Neural cell (in vitro differentiated cells): ENCODE results near the gene ANKRD55.

ENCODE experiments used
- CTCF ChIP-seq: fragments of 450-650 bp; IDR thresholded peaks from 2 replicates; pipeline ENCODE4 v1.5.1; 2014; ENCODE audit warnings: antibody characterized with exemption, mild to moderate bottlenecking, moderate library complexity; ENCODE audit not compliant: poor library complexity, severe bottlenecking
- EP300 ChIP-seq: fragments of 450-650 bp; conservative IDR thresholded peaks from 2 replicates; pipeline ENCODE4 v1.6.1; 2014; ENCODE audit warnings: antibody characterized with exemption, mild to moderate bottlenecking, moderate library complexity; ENCODE audit not compliant: poor library complexity, severe bottlenecking
- EZH2 ChIP-seq: fragments of 200-600, 300-800 bp; shearing (Covaris generic), sonication (generic); IDR thresholded peaks from 2 replicates; pipeline ENCODE4 v1.6.1; 2014; ENCODE audit warnings: antibody characterized with exemption, low read length, borderline replicate concordance, mild to moderate bottlenecking; ENCODE audit not compliant: insufficient read depth, poor library complexity, severe bottlenecking
- MXI1 ChIP-seq: fragments of 450-650 bp; conservative IDR thresholded peaks from 2 replicates; pipeline ENCODE4 v1.6.1; 2014; ENCODE audit warnings: antibody characterized with exemption, mild to moderate bottlenecking; ENCODE audit not compliant: poor library complexity, severe bottlenecking
- POLR2AphosphoS5 ChIP-seq: IDR thresholded peaks from 2 replicates; pipeline ENCODE4 v1.6.1; 2012
- RAD21 ChIP-seq: fragments of 450-650 bp; conservative IDR thresholded peaks from 2 replicates; pipeline ENCODE4 v1.6.1; 2014; ENCODE audit warnings: antibody characterized with exemption, mild to moderate bottlenecking, moderate library complexity
- REST ChIP-seq: IDR thresholded peaks from 2 replicates; pipeline ENCODE4 v1.6.1; 2012; ENCODE audit warnings: borderline replicate concordance
- SMC3 ChIP-seq: fragments of 450-650 bp; conservative IDR thresholded peaks from 2 replicates; pipeline ENCODE4 v1.6.1; 2014; ENCODE audit warnings: antibody characterized with exemption, mild to moderate bottlenecking, moderate library complexity; ENCODE audit not compliant: poor library complexity
- TAF1 ChIP-seq: IDR thresholded peaks from 2 replicates; pipeline ENCODE4 v1.6.1; 2012; ENCODE audit warnings: low read depth

GRCh38 chr5:56147106-56147505, 86.0 kb downstream of the ANKRD55 start:
- no peak for TF ChIP-seq CTCF
- no peak for TF ChIP-seq EZH2
- TF ChIP-seq SMC3, result no peak
- no peak for TF ChIP-seq MXI1
- TF ChIP-seq RAD21, result no peak
- no peak for TF ChIP-seq EP300
- TF ChIP-seq POLR2AphosphoS5, result no peak
- no peak for TF ChIP-seq TAF1
- TF ChIP-seq REST, result no peak
